A673 (cell line): ENCODE results near the gene CFAP58. TPM values are rescaled to one million over a fixed set of nuclear protein-coding genes. Genes with fewer than 3 reads are reported as not detected.
A peak's percentile ranks its signal among the peaks of the same experiment; 100 is the strongest.

Source experiments
- BruUV-seq: library from RNA; stranded (reverse); fragments of 400-500 nt; replicated peaks from 2 replicates; lab custom pipeline; 2021; lab: Mats Ljungman, UMichigan
- CTCF ChIA-PET: fragments of 300-600 bp; sonication (Branson Sonifier 250); formaldehyde crosslinking; loops from one replicate; lab custom pipeline; 2022; ENCODE audit warnings: antibody characterized with exemption; lab: Charles Lee
- POLR2A ChIA-PET: fragments of 300-600 bp; sonication (Branson Sonifier 250); formaldehyde crosslinking; loops from one replicate; lab custom pipeline; 2022; ENCODE audit warnings: antibody characterized with exemption; ENCODE audit not compliant: low non-redundant PET; lab: Charles Lee
- DNase-seq: peaks from one replicate; pipeline ENCODE4 v3.0.0-alpha.2; 2015; ENCODE audit warnings: low spot score
- H3K27ac ChIP-seq: fragments of 200-600 bp; sonication (generic); 2 replicates; pipeline ENCODE4 v1.5.1; 2016; ENCODE audit warnings: mixed run types, low read depth, mild to moderate bottlenecking, mixed read lengths, antibody characterized with exemption, low read length; ENCODE audit not compliant: poor library complexity, severe bottlenecking
- H3K27me3 ChIP-seq: fragments of 200-600 bp; sonication (generic); replicated peaks from 2 replicates; pipeline ENCODE4 v1.6.1; 2017; ENCODE audit warnings: mixed run types, low read depth, mild to moderate bottlenecking, mixed read lengths, antibody characterized with exemption, low read length; ENCODE audit not compliant: insufficient read depth, poor library complexity
- H3K36me3 ChIP-seq: fragments of 200-600 bp; sonication (generic); 2 replicates; pipeline ENCODE4 v1.6.1; 2016; ENCODE audit warnings: mixed run types, mild to moderate bottlenecking, mixed read lengths, antibody characterized with exemption, low read length; ENCODE audit not compliant: insufficient read depth, poor library complexity, severe bottlenecking
- H3K4me1 ChIP-seq: fragments of 200-600 bp; sonication (generic); 2 replicates; pipeline ENCODE4 v1.6.1; 2017; ENCODE audit warnings: mixed run types, mild to moderate bottlenecking, mixed read lengths, antibody characterized with exemption, low read length; ENCODE audit not compliant: insufficient read depth, poor library complexity, severe bottlenecking
- H3K4me3 ChIP-seq: fragments of 200-600 bp; sonication (generic); 2 replicates; pipeline ENCODE4 v1.5.1; 2016; ENCODE audit warnings: low read depth, mixed run types, mild to moderate bottlenecking, mixed read lengths, low read length; ENCODE audit not compliant: poor library complexity, severe bottlenecking
- H3K9me3 ChIP-seq: fragments of 200-600 bp; sonication (generic); 2 replicates; pipeline ENCODE4 v1.6.1; 2016; ENCODE audit warnings: mixed run types, low read depth, mild to moderate bottlenecking, mixed read lengths, antibody characterized with exemption, low read length; ENCODE audit not compliant: poor library complexity, severe bottlenecking
- EZH2 ChIP-seq: fragments of 200-600 bp; sonication (generic); IDR thresholded peaks from 2 replicates; pipeline ENCODE4 v1.6.1; 2017; ENCODE audit warnings: borderline replicate concordance, low read depth, mild to moderate bottlenecking, mixed read lengths, antibody characterized with exemption, low read length; ENCODE audit not compliant: poor library complexity, severe bottlenecking
- intact Hi-C: fragments of 100-400 bp; cut with micrococcal nuclease; formaldehyde crosslinking; loops from one replicate; pipeline ENCODE4 v1.10.0; 2022; ENCODE audit not compliant: unreplicated experiment
- total RNA-seq: library from RNA; stranded (reverse); gene quantifications from 2 replicates; pipeline ENCODE4 v1.2.3, GENCODE V29; 2021
- TF ChIP-seq, protein P1 (sequence below): fragments of 300-800, 200-600 bp; sonication (generic); conservative IDR thresholded peaks from 2 replicates; pipeline ENCODE4 v1.5.1; 2017; ENCODE audit warnings: low read depth, mild to moderate bottlenecking, antibody characterized with exemption, low read length, moderate library complexity, mixed read lengths

Gene CFAP58
- total RNA-seq, 1 experiment from 2014 or later: 0.17 TPM

DNA sequence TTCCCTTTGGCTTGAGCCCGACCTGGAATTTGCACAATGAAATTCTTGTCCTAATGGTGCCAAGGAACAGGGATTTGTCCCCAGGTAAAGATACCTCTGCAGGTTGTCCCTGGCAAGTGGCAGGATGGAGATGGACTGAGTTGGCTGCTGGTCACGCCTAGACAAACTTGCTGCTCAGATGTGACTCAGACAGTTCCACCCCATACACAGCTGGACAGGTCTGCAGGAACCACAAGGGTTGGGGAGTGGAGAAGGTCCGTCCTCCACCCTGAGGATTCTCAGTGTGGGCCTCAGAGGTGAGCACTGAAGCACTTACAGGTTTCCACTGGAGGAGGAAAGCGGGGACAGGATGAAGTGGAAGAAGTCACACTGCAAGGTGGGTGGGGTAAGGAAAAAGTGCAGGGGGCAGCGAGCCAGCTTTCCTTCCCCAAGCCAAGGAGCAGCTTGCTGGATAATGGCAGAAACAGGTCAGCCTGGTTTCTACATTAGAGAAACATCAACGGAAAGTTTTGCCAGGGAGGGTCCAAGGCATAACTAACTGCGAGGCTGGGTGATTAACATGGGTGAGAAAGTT lies 35.8 kb upstream of the CFAP58 start:
- peaks cover 34% of the 10 kb centered on the region for H3K4me1 ChIP-seq
- H3K27ac ChIP-seq: peak overlapping the region; percentile 18
- H3K4me3 ChIP-seq: no peak overlapping the region
- no TSS peak for BruUV-seq
- no peaks in the 10 kb centered on the region for H3K27me3 ChIP-seq
- DNase-seq: no peak
- ChIA-PET POLR2A (no interaction called here), CTCF (no interaction called here)
- TF ChIP-seq, protein P1, sequence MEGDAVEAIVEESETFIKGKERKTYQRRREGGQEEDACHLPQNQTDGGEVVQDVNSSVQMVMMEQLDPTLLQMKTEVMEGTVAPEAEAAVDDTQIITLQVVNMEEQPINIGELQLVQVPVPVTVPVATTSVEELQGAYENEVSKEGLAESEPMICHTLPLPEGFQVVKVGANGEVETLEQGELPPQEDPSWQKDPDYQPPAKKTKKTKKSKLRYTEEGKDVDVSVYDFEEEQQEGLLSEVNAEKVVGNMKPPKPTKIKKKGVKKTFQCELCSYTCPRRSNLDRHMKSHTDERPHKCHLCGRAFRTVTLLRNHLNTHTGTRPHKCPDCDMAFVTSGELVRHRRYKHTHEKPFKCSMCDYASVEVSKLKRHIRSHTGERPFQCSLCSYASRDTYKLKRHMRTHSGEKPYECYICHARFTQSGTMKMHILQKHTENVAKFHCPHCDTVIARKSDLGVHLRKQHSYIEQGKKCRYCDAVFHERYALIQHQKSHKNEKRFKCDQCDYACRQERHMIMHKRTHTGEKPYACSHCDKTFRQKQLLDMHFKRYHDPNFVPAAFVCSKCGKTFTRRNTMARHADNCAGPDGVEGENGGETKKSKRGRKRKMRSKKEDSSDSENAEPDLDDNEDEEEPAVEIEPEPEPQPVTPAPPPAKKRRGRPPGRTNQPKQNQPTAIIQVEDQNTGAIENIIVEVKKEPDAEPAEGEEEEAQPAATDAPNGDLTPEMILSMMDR: no peak
- TF ChIP-seq EZH2: no peak
- intact Hi-C loops: no loop called here
- H3K36me3 ChIP-seq: peaks cover 31% of the 10 kb centered on the region
- H3K9me3 ChIP-seq: no peaks in the 10 kb centered on the region

DNA sequence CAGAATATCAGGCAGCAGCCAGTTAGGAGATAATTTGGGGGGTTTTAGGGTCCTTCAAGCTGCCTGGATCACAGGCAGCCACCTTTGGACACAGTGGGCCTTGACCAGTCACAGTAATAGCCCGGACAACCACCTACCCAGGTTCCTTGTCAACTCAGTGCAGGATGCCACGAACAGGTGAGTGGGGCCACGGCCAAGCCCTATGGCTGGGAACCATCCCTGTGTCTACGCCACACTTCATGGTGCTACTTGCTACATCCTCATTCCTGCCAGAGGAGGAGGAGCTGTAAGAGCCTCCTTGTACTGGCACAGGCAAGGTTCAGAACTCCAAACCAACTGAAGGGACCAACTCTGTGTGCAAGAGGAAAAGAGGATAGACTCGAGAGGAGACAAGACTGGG lies 35.3 kb upstream of the CFAP58 start:
- ChIA-PET POLR2A (interaction anchor here (0.6 kb wide), 1 partner anchor 162 kb away, joined by 3 read pairs; no protein-coding TSS in a partner anchor), CTCF (no interaction called here)
- intact Hi-C loops: no loop called here
- Histone ChIP-seq H3K4me1 (peaks cover 39% of the 10 kb centered on the region), H3K4me3 (no peak overlapping the region), H3K27ac (no peak overlapping the region), H3K9me3 (no peaks in the 10 kb centered on the region), H3K27me3 (no peaks in the 10 kb centered on the region), H3K36me3 (peaks cover 26% of the 10 kb centered on the region)
- no TSS peak for BruUV-seq
- TF ChIP-seq, protein P1: no peak
- TF ChIP-seq EZH2: no peak
- no peak for DNase-seq

DNA sequence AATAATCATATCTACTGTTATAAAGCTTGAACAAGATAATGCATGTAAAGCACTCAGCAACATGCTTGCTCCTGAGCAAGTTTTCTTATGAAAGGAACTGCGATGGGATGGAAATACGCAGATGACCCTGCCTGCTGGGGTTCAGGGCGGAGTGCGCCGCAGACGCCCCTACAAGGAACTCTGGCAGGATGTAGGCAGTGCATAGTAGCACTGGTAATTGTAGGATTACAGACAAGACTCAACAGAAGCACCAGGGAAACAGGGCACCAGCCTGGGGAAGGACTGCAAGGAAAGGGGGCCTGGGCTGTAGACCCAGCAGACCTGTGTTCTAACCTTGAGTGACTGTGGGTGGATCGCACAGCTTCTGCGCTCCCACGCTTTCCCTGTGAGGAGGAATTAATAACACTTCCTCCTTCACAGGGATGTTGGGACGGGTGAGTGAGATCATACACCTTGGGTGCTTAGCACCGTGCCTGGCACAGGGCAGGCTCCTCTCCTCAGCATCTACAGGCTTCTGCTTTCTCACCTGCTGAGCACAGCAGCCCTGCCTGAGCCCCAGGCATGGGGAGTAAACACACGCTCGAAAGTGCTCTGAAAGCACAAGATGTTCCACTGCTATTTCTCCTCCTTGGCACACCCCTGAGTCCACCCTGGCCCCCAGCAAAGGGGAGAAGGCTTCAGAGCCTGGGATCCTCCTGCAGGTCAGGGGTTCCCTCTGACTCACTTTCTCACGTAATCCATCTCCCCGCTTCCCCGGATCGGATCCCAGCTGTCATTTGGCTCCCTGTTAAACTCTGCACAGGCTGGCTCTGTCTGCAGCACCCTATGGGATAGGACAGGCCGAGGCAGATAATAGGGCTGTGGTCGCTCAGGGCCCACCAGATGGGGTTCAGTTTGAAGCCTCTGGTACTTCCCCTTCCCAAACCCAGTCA lies 34.6 kb upstream of the CFAP58 start:
- no TSS peak for BruUV-seq
- CTCF ChIA-PET: no interaction called here
- no peak for TF ChIP-seq EZH2
- TF ChIP-seq, protein P1: no peak
- POLR2A ChIA-PET: interaction anchor here (0.6 kb wide), 1 partner anchor 163 kb away, joined by 3 read pairs; no protein-coding TSS in a partner anchor
- peaks cover 18% of the 10 kb centered on the region for H3K36me3 ChIP-seq
- intact Hi-C loops: no loop called here
- H3K4me3 ChIP-seq: no peak overlapping the region
- H3K9me3 ChIP-seq: no peaks in the 10 kb centered on the region
- H3K4me1 ChIP-seq: peaks cover 41% of the 10 kb centered on the region
- no peak overlapping the region for H3K27ac ChIP-seq
- H3K27me3 ChIP-seq: no peaks in the 10 kb centered on the region
- DNase-seq: no peak
